SK-N-SH treated with all-trans-retinoic acid at 6 μM for 48 hours (cell line): ENCODE data around the gene GP1BA.
"Not testable (repeated sequence)": the region's sequence is repeated elsewhere in the genome, so short reads cannot be mapped to it uniquely, and the experiment has no call there.

Experiments used
- ATAC-seq: fragments of 200-7000 bp; cut with Tn5 transposase; 3 replicates; pipeline ENCODE4 v1.9.1; 2020; ENCODE audit warnings: mild to moderate bottlenecking, moderate library complexity
- ARNTL ChIP-seq: fragments of 450-650 bp; formaldehyde crosslinking; IDR thresholded peaks from 2 replicates; pipeline ENCODE4 v1.5.0; 2020; ENCODE audit warnings: low read depth, mild to moderate bottlenecking, moderate library complexity, borderline replicate concordance
- BACH2 ChIP-seq: fragments of 250-450 bp; sonication (Bioruptor Pico); IDR thresholded peaks from 2 replicates; pipeline ENCODE4 v1.9.0; 2021; ENCODE audit warnings: mild to moderate bottlenecking, borderline replicate concordance
- CREB5 ChIP-seq: fragments of 250-450 bp; sonication (Bioruptor Pico); IDR thresholded peaks from 2 replicates; pipeline ENCODE4 v1.5.1; 2020; ENCODE audit warnings: low read depth, mild to moderate bottlenecking, moderate library complexity
- CSRNP3 ChIP-seq: fragments of 250-450 bp; sonication (Bioruptor Pico); IDR thresholded peaks from 2 replicates; pipeline ENCODE4 v1.5.1; 2021; ENCODE audit warnings: mild to moderate bottlenecking, moderate library complexity
- ESRRG ChIP-seq: fragments of 250-450 bp; sonication (Bioruptor Pico); IDR thresholded peaks from 2 replicates; pipeline ENCODE4 v1.6.1; 2021; ENCODE audit warnings: mild to moderate bottlenecking
- GLIS3 ChIP-seq: fragments of 250-450 bp; sonication (Bioruptor Pico); IDR thresholded peaks from 2 replicates; pipeline ENCODE4 v1.5.0; 2020; ENCODE audit warnings: mild to moderate bottlenecking, moderate library complexity
- ISL1 ChIP-seq: fragments of 250-450 bp; sonication (Bioruptor Pico); IDR thresholded peaks from 2 replicates; pipeline ENCODE4 v2.1.2; 2022; ENCODE audit warnings: mild to moderate bottlenecking, moderate library complexity
- PATZ1 ChIP-seq: fragments of 250-450 bp; sonication (Bioruptor Pico); IDR thresholded peaks from 2 replicates; pipeline ENCODE4 v1.8.0; 2020; ENCODE audit warnings: mild to moderate bottlenecking, moderate library complexity, borderline replicate concordance
- POU6F1 ChIP-seq: fragments of 250-450 bp; sonication (Bioruptor Pico); IDR thresholded peaks from 2 replicates; pipeline ENCODE4 v1.8.0; 2021; ENCODE audit warnings: low read depth, mild to moderate bottlenecking, moderate library complexity, borderline replicate concordance
- PPARA ChIP-seq: fragments of 250-450 bp; sonication (Bioruptor Pico); IDR thresholded peaks from 2 replicates; pipeline ENCODE4 v1.5.0; 2020; ENCODE audit warnings: mild to moderate bottlenecking, borderline replicate concordance
- SNAI2 ChIP-seq: fragments of 250-450 bp; sonication (Bioruptor Pico); IDR thresholded peaks from 2 replicates; pipeline ENCODE4 v1.5.0; 2020; ENCODE audit warnings: mild to moderate bottlenecking, moderate library complexity
- TCF4 ChIP-seq: fragments of 250-450 bp; sonication (Bioruptor Pico); IDR thresholded peaks from 2 replicates; pipeline ENCODE4 v1.8.0; 2021; ENCODE audit warnings: mild to moderate bottlenecking, moderate library complexity, borderline replicate concordance
- TOX ChIP-seq: fragments of 250-450 bp; sonication (Bioruptor Pico); IDR thresholded peaks from 2 replicates; pipeline ENCODE4 v1.8.0; 2021; ENCODE audit warnings: mild to moderate bottlenecking, moderate library complexity, borderline replicate concordance
- ZC3H10 ChIP-seq: fragments of 250-450 bp; sonication (Bioruptor Pico); IDR thresholded peaks from 2 replicates; pipeline ENCODE4 v1.5.1; 2021; ENCODE audit warnings: mild to moderate bottlenecking, moderate library complexity
- ZFP3 ChIP-seq: fragments of 250-450 bp; sonication (Bioruptor Pico); IDR thresholded peaks from 2 replicates; pipeline ENCODE4 v1.5.0; 2020; ENCODE audit warnings: mild to moderate bottlenecking, moderate library complexity
- ZFP30 ChIP-seq: fragments of 450-650 bp; formaldehyde crosslinking; IDR thresholded peaks from 2 replicates; pipeline ENCODE4 v1.5.0; 2022; ENCODE audit warnings: mild to moderate bottlenecking, moderate library complexity
- ZNF565 ChIP-seq: fragments of 450-650 bp; formaldehyde crosslinking; conservative IDR thresholded peaks from 2 replicates; pipeline ENCODE4 v1.5.0; 2020; ENCODE audit warnings: low read depth, mild to moderate bottlenecking, moderate library complexity
- ZNF70 ChIP-seq: fragments of 450-650 bp; formaldehyde crosslinking; IDR thresholded peaks from 2 replicates; pipeline ENCODE4 v1.5.0; 2020; ENCODE audit warnings: mild to moderate bottlenecking, moderate library complexity
- ZNF8 ChIP-seq: fragments of 450-650 bp; formaldehyde crosslinking; IDR thresholded peaks from 2 replicates; pipeline ENCODE4 v1.5.0; 2020; ENCODE audit warnings: mild to moderate bottlenecking, moderate library complexity

GP1BA gene

GRCh38 chr17:4926577-4927335, 5.3 kb upstream of the GP1BA start:
- ATAC-seq = not testable (repeated sequence)

GRCh38 chr17:4928881-4929280, 3.2 kb upstream of the GP1BA start:
- no peak for TF ChIP-seq ESRRG (CRISPR knock-in tag)
- TF ChIP-seq PPARA = no peak
- TF ChIP-seq ZNF8 (CRISPR knock-in tag) = no peak
- TF ChIP-seq POU6F1 (CRISPR knock-in tag) = no peak
- no peak for TF ChIP-seq ZFP3 (CRISPR knock-in tag)
- TF ChIP-seq GLIS3 (CRISPR knock-in tag) = no peak
- TF ChIP-seq PATZ1 (CRISPR knock-in tag) = no peak
- TF ChIP-seq ZNF70 (CRISPR knock-in tag) = no peak
- TF ChIP-seq SNAI2 = no peak
- TF ChIP-seq ZC3H10 = no peak
- no peak for TF ChIP-seq CSRNP3 (CRISPR knock-in tag)
- TF ChIP-seq BACH2 (CRISPR knock-in tag) = no peak
- TF ChIP-seq CREB5 (CRISPR knock-in tag) = no peak
- no peak for TF ChIP-seq ZNF565
- TF ChIP-seq ARNTL (CRISPR knock-in tag) = no peak
- no peak for TF ChIP-seq ZFP30 (CRISPR knock-in tag)
- ATAC-seq = no peak

GRCh38 chr17:4932756-4933155, 679 bp downstream of the GP1BA start:
- TF ChIP-seq TCF4 (CRISPR knock-in tag) (no peak), ARNTL (CRISPR knock-in tag) (no peak), CSRNP3 (CRISPR knock-in tag) (no peak), TOX (CRISPR knock-in tag) (no peak), ZNF8 (CRISPR knock-in tag) (no peak), SNAI2 (no peak), BACH2 (CRISPR knock-in tag) (no peak), ZC3H10 (no peak), ZNF565 (no peak), ISL1 (CRISPR knock-in tag) (no peak), PATZ1 (CRISPR knock-in tag) (no peak), PPARA (no peak), GLIS3 (CRISPR knock-in tag) (no peak), CREB5 (CRISPR knock-in tag) (no peak)
- ATAC-seq = no peak
